Thyroid gland (tissue), 4 donors: ENCODE data around the gene FAM153A.
"Not testable (repeated sequence)": the region's sequence is repeated elsewhere in the genome, so short reads cannot be mapped to it uniquely, and the experiment has no call there.

Experiments
- CTCF ChIP-seq, 6 experiments: fragments of 200-600 bp in 3 of 6; fragments of 450-650 bp in 3 of 6; sonication (generic) in 3 of 6; IDR thresholded peaks; one replicate each; pipeline ENCODE4 v1.5.1; 2016 to 2019; ENCODE audit warnings: antibody characterized with exemption in 6 of 6, mild to moderate bottlenecking in 2 of 6, inconsistent platforms in 1 of 6, moderate library complexity in 1 of 6
- POLR2A ChIP-seq, 2 donors: fragments of 450-650 bp; IDR thresholded peaks; one replicate each; pipeline ENCODE4 v1.6.1; 2017; ENCODE audit warnings: antibody characterized with exemption in 2 of 2, mild to moderate bottlenecking in 2 of 2, moderate library complexity in 1 of 2

GRCh38 chr5:177747354-177747753, 35.3 kb downstream of the FAM153A start:
- TF ChIP-seq CTCF, POLR2A (IDR thresholded peaks at IDR 0.05): not testable (repeated sequence)
